KMS-11 (cell line): ENCODE results near the gene BBC3.

Experiments used
- H2AFZ ChIP-seq: fragments of 200-600 bp; sonication (generic); 2 replicates; pipeline ENCODE4 v1.6.1; 2016; ENCODE audit warnings: antibody characterized with exemption, mixed run types, low read depth
- H3K27ac ChIP-seq: fragments of 200-600 bp; sonication (generic); 2 replicates; pipeline ENCODE4 v1.6.1; 2016; ENCODE audit warnings: mild to moderate bottlenecking, mixed run types
- H3K27me3 ChIP-seq: fragments of 200-600 bp; sonication (generic); 2 replicates; pipeline ENCODE4 v1.6.1; 2017; ENCODE audit warnings: mild to moderate bottlenecking, low read depth, mixed run types, moderate library complexity; ENCODE audit not compliant: insufficient read depth
- H3K36me3 ChIP-seq: fragments of 200-600 bp; sonication (generic); 2 replicates; pipeline ENCODE4 v1.6.1; 2017; ENCODE audit warnings: mild to moderate bottlenecking, mixed run types; ENCODE audit not compliant: insufficient read depth
- H3K4me1 ChIP-seq: fragments of 200-600 bp; sonication (generic); 2 replicates; pipeline ENCODE4 v1.6.1; 2016; ENCODE audit warnings: mild to moderate bottlenecking, low read depth, mixed run types; ENCODE audit not compliant: poor library complexity, severe bottlenecking
- H3K4me2 ChIP-seq: fragments of 200-600 bp; sonication (generic); 2 replicates; pipeline ENCODE4 v1.7.0; 2016; ENCODE audit warnings: mild to moderate bottlenecking, mixed run types
- H3K4me3 ChIP-seq: fragments of 200-600 bp; sonication (generic); IDR thresholded peaks from 2 replicates; pipeline ENCODE4 v1.6.1; 2017; ENCODE audit warnings: low read depth, low read length, mixed read lengths; ENCODE audit not compliant: insufficient read depth
- H3K79me2 ChIP-seq: fragments of 200-600 bp; sonication (generic); 2 replicates; pipeline ENCODE4 v1.6.1; 2016; ENCODE audit warnings: low read depth, mixed run types; ENCODE audit not compliant: insufficient read depth
- H3K9ac ChIP-seq: fragments of 200-600 bp; sonication (generic); 2 replicates; pipeline ENCODE4 v1.6.1; 2016; ENCODE audit warnings: mild to moderate bottlenecking, mixed run types
- H4K20me1 ChIP-seq: fragments of 200-600 bp; sonication (generic); 2 replicates; pipeline ENCODE4 v1.6.1; 2016; ENCODE audit warnings: mild to moderate bottlenecking, mixed run types; ENCODE audit not compliant: insufficient read depth
- TF ChIP-seq, protein P1 (sequence below): fragments of 200-600 bp; sonication (generic); conservative IDR thresholded peaks from 2 replicates; pipeline ENCODE4 v1.6.1; 2017; ENCODE audit warnings: low read depth, mild to moderate bottlenecking, antibody characterized with exemption, low read length, moderate library complexity, mixed read lengths

The BBC3 gene

DNA sequence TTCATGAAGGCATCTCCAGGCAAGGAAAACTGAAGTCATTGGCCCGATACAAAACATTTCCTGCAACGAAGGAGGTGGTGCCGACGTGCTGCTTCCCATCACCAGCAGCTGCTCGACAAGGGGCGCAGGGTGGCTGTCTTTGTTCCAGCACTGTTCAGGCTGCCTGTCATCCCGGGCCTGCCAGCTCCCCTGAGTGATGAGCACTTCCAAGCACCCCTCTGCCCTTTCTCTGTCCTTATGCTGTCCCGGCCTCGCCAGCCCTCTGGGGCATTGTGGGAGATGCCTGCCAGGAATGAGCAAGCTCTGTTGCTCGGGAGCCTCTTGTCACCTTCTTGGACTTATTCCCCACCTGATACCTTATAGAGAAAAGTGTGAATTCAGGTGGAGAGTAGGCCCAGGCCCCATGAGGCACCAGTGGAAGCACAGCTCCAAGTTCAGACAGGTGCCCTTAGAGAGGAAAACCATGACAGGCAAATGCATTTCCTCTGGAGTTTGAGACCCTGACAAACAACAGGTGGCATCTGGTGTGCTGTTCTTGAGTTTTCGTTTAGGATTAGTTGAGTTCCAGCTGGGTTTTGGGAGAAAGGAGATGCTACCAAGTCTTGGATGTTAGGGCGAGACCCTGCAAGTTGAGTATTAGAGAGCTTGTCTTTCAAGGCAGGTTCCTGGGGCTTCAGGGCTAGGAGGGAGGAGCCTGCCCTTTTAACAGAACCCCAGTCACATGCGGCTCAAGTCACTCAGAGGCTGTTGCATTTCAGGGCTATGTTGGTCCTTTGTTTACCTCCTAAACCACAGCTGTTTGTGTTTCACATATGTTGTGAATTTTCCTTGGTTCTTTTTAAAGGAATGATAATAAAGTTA is 21.4 kb downstream of the BBC3 start:
- Histone ChIP-seq H3K27me3 (no peaks in the 10 kb centered on the region), H3K4me1 (peaks cover 17% of the 10 kb centered on the region), H3K27ac (peak overlapping the region; percentile 38; the same call in 1 of the 2 replicates), H3K4me3 (no peak overlapping the region), H3K4me2 (no peak overlapping the region), H4K20me1 (no peaks in the 10 kb centered on the region), H3K36me3 (no peaks in the 10 kb centered on the region; the same call in 1 of the 2 replicates), H3K79me2 (no peaks in the 10 kb centered on the region), H2AFZ (no peak overlapping the region), H3K9ac (no peak overlapping the region)
- TF ChIP-seq, protein P1, sequence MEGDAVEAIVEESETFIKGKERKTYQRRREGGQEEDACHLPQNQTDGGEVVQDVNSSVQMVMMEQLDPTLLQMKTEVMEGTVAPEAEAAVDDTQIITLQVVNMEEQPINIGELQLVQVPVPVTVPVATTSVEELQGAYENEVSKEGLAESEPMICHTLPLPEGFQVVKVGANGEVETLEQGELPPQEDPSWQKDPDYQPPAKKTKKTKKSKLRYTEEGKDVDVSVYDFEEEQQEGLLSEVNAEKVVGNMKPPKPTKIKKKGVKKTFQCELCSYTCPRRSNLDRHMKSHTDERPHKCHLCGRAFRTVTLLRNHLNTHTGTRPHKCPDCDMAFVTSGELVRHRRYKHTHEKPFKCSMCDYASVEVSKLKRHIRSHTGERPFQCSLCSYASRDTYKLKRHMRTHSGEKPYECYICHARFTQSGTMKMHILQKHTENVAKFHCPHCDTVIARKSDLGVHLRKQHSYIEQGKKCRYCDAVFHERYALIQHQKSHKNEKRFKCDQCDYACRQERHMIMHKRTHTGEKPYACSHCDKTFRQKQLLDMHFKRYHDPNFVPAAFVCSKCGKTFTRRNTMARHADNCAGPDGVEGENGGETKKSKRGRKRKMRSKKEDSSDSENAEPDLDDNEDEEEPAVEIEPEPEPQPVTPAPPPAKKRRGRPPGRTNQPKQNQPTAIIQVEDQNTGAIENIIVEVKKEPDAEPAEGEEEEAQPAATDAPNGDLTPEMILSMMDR: no peak

DNA sequence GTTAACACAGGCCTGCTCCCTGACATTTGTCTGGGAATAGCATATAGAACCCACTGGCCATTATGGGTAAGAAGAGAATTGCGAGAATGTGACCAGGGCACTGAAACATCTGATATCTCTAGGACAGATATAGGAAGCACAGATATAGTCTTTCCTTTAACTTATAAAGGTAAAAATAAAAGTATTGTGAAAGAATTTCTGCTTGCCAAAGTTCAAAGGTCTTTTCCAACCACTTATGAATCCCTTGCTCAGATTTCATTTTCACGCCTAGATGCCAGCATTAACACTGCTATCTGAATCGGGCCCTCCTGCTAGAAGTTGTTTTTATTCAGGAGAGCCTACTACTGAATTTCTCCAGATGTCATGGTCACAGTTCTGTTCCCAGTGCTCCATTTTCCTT is 27.7 kb downstream of the BBC3 start:
- Histone ChIP-seq H3K36me3 (peaks cover 5% of the 10 kb centered on the region; the same call in 1 of the 2 replicates), H3K27me3 (no peaks in the 10 kb centered on the region), H3K9ac (no peak overlapping the region), H3K27ac (no peak overlapping the region; the same call in 1 of the 2 replicates), H3K4me1 (peaks cover 23% of the 10 kb centered on the region), H2AFZ (no peak overlapping the region), H4K20me1 (no peaks in the 10 kb centered on the region), H3K4me3 (no peak overlapping the region), H3K79me2 (no peaks in the 10 kb centered on the region), H3K4me2 (no peak overlapping the region)
- TF ChIP-seq, protein P1: no peak

DNA sequence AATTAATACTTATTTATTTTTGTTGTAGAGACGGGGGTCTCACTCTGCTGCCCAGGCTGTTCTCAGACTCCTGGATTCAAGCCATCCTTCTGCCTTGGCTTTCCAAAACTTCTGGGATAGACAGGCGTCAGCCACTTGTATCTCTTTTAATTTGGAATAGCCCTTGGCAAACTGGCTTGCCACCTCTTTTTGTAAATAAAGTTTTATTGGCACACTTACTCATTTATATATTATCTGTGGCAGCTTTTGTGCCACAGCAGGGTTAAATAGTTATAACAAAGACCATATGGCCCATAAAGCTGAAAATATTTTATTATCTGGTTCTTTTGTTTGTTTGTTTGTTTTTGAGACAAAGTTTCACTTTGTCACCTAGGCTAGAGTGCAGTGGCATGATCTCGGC is 30.5 kb downstream of the BBC3 start:
- Histone ChIP-seq H4K20me1 (no peaks in the 10 kb centered on the region), H3K36me3 (peaks cover 5% of the 10 kb centered on the region; the same call in 1 of the 2 replicates), H3K79me2 (no peaks in the 10 kb centered on the region), H3K4me1 (peaks cover 32% of the 10 kb centered on the region), H3K9ac (no peak overlapping the region), H3K4me2 (no peak overlapping the region), H3K4me3 (no peak overlapping the region), H3K27ac (no peak overlapping the region), H2AFZ (no peak overlapping the region), H3K27me3 (no peaks in the 10 kb centered on the region)
- TF ChIP-seq, protein P1: no peak

- H2AFZ ChIP-seq: no peak overlapping the region
- H3K27ac ChIP-seq: no peak overlapping the region
- H3K36me3 ChIP-seq: peaks cover 5% of the 10 kb centered on the region; the same call in 1 of the 2 replicates
- no peak overlapping the region for H3K9ac ChIP-seq
- no peak overlapping the region for H3K4me2 ChIP-seq
- H3K4me3 ChIP-seq: no peak overlapping the region
- no peaks in the 10 kb centered on the region; the same call in 1 of the 2 replicates for H3K79me2 ChIP-seq
- no peaks in the 10 kb centered on the region for H3K27me3 ChIP-seq
- TF ChIP-seq, protein P1: no peak
- peaks cover 45% of the 10 kb centered on the region for H3K4me1 ChIP-seq
- H4K20me1 ChIP-seq: no peaks in the 10 kb centered on the region
Measured at GRCh38 chr19:47197141-47197540, 33.9 kb downstream of the BBC3 start.
